ENCODE data around the gene RAP1A.

The RAP1A gene

GRCh38 chr1:111735321-111735720 lies 115.7 kb downstream of the RAP1A start:
- no peak for TF ChIP-seq CEBPB (IDR thresholded peaks at IDR 0.05)
- TF ChIP-seq NFIC (IDR thresholded peaks at IDR 0.05) = no peak
- TF ChIP-seq YY1 (IDR thresholded peaks at IDR 0.05; ENCODE audit: low read depth) = no peak
- no peak for TF ChIP-seq ZBTB7A (IDR thresholded peaks at IDR 0.05; ENCODE audit: low read depth)
- TF ChIP-seq TCF12 (IDR thresholded peaks at IDR 0.05; ENCODE audit: low read depth) = no peak
- TF ChIP-seq RAD21 (IDR thresholded peaks at IDR 0.05; ENCODE audit: low read depth) = no peak
- no peak for TF ChIP-seq EP300 (IDR thresholded peaks at IDR 0.05; ENCODE audit: borderline replicate concordance)
- no peak for TF ChIP-seq REST (IDR thresholded peaks at IDR 0.05; ENCODE audit: low read depth)
- no peak for TF ChIP-seq TAF1 (IDR thresholded peaks at IDR 0.05; ENCODE audit: low read depth)
- TF ChIP-seq FOXM1 (IDR thresholded peaks at IDR 0.05; ENCODE audit: borderline replicate concordance, low read depth) = no peak
- no peak for TF ChIP-seq CREB1 (IDR thresholded peaks at IDR 0.05; ENCODE audit: low read depth)
- TF ChIP-seq TEAD4 (IDR thresholded peaks at IDR 0.05) = no peak
- no peak for TF ChIP-seq USF1 (IDR thresholded peaks at IDR 0.05)
- no peak for TF ChIP-seq EGR1 (IDR thresholded peaks at IDR 0.05)
- no peak for TF ChIP-seq MAX (IDR thresholded peaks at IDR 0.05)

- TF ChIP-seq EGR1 (IDR thresholded peaks at IDR 0.05) (no peak), YY1 (IDR thresholded peaks at IDR 0.05; ENCODE audit: low read depth) (no peak), TEAD4 (IDR thresholded peaks at IDR 0.05) (no peak), NFIC (IDR thresholded peaks at IDR 0.05) (no peak), CREB1 (IDR thresholded peaks at IDR 0.05; ENCODE audit: low read depth) (no peak), TCF12 (IDR thresholded peaks at IDR 0.05; ENCODE audit: low read depth) (no peak), FOXM1 (IDR thresholded peaks at IDR 0.05; ENCODE audit: borderline replicate concordance, low read depth) (no peak), USF1 (IDR thresholded peaks at IDR 0.05) (no peak), TAF1 (IDR thresholded peaks at IDR 0.05; ENCODE audit: low read depth) (no peak)
Observed at GRCh38 chr1:111735858-111736544, 116.4 kb downstream of the RAP1A start.

GRCh38 chr1:111736548-111737215 lies 117.1 kb downstream of the RAP1A start:
- TF ChIP-seq EGR1 (IDR thresholded peaks at IDR 0.05) = no peak

GRCh38 chr1:111737216-111738132 lies 117.9 kb downstream of the RAP1A start:
- TF ChIP-seq USF1 (IDR thresholded peaks at IDR 0.05) (no peak), YY1 (IDR thresholded peaks at IDR 0.05; ENCODE audit: low read depth) (no peak), TCF12 (IDR thresholded peaks at IDR 0.05; ENCODE audit: low read depth) (no peak), RAD21 (IDR thresholded peaks at IDR 0.05; ENCODE audit: low read depth) (no peak)

GRCh38 chr1:111738133-111738435 lies 118.5 kb downstream of the RAP1A start:
- TF ChIP-seq REST (IDR thresholded peaks at IDR 0.05; ENCODE audit: low read depth) (no peak), ZBTB7A (IDR thresholded peaks at IDR 0.05; ENCODE audit: low read depth) (peak; percentile 62; the same call in 1 of the 2 replicates)
